Stimulated activated CD8-positive, alpha-beta memory T cell treated with anti-CD3 and anti-CD28 coated beads, Interleukin-15, amount 100 ng/mL, for 4 hours (primary cell): ENCODE data around the gene ATP10D.
"Not testable (repeated sequence)": the region's sequence is repeated elsewhere in the genome, so short reads cannot be mapped to it uniquely, and the experiment has no call there.

Experiments
- DNase-seq, 2 donors: peaks; one replicate each; pipeline ENCODE4 v3.0.0-alpha.2; 2020; ENCODE audit warnings: low read depth in 2 of 2

ATP10D gene

GRCh38 chr4:47535567-47536147, 50.6 kb downstream of the ATP10D start:
- DNase-seq, result no peak

DNA sequence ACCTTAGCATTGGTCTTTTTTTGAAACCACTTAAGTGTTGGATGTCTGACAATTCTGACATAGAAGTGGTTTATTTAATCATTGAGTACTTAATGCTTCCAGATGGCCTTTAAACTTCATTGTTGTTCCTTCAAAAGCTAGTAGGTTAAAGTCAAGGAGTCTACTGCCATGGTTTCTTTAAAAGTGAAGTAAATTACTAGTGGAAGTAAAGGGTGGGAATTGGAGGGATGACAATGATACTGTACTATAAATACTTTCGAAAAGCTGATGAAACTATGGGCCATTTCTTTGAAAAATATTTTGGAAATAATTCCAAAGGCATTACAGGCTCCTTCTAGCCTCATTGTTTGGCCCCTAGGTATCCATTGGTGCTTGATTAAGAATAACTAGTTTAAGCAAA, 51.9 kb downstream of the ATP10D start:
- no peak for DNase-seq

- DNase-seq, result no peak
These were observed 53.2 kb downstream of the ATP10D start for GRCh38 chr4:47538111-47538824.

DNA sequence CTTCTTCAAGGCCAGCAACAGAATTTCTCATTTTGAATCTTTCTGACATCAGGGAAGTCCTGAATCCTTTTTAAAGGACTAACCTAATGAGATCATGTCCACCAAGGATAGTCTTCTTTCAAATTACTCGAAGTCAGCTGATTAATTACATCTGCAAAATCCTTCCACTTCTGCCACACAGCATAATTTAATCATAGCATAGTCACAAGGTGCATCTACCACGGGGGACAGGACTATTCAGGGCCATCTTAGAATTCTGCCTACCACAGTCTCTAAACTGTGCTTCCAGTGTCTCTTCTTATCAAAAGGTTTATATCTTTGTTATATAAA, 53.7 kb downstream of the ATP10D start:
- DNase-seq, result no peak

- not testable (repeated sequence) for DNase-seq
These were observed 57.6 kb downstream of the ATP10D start for GRCh38 chr4:47542640-47543039.

DNA sequence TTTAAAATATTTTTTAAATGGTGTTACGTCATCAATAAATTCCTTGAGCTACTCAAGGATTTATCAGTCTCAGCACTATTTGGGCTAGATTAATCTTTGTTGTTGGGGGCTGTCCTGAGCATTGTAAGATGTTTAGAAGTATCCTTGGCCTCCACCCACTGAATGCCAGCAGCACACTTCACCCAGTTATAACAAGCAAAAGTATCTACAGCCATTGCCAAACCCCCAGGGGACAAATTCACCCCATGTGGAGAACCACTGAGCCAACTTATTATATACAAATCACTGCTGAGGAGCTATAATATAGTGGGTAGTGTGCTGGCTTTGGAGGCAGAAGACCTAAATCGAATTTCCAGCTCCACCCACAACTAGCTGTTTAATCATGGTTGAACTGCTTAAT, 58.3 kb downstream of the ATP10D start:
- DNase-seq, result no peak

GRCh38 chr4:47550357-47550756, 65.3 kb downstream of the ATP10D start:
- not testable (repeated sequence) for DNase-seq

DNA sequence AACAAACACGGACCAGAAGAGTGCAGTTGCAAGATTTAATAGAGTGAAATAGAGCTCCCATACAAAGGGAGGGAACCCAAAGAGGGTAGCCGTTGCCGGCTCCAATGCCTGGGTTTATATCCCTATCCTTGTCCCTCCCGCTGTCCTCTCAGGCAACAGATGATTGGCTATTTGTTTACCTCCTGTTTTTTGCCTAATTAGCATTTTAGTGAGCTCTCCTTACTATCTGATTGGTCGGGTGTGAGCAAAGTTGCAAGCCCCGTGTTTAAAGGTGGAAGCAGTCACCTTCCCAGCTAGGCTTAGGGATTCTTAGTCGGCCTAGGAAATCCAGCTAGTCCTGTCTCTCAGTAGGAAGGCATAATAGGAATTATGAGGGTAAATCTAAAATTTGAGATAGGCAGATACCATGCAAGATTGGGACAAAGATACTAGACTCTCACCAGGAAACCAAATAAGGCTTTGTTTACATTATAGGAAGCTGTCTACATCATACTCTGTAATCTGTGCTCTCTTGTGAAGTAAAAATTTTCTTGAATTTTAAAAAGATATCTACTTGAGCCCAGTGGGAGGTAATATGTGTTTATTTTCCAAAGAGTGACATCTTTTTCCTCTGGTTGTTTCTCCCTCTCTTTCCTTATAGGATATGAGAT, 65.9 kb downstream of the ATP10D start:
- DNase-seq, result no peak

DNA sequence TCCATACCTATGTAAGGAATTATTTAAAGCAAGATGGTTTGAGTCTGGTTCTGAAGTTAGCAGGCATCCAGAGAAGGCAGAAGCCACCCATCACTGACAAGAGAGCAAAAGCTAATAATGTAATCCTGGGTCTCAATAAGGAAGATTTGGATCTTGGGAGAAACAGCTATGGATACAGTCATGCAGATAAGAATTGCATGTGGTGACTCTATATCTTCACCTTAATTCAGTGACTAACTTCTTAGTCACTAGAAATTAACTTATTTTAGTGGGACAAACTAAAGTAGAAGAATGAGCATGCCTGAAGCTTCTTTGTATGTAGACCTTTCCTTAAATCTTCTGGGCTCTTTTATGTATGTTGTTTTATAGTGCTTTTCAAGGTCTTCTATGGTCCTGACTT, 66.6 kb downstream of the ATP10D start:
- no peak for DNase-seq

- DNase-seq, result no peak
These were observed 68.5 kb downstream of the ATP10D start for GRCh38 chr4:47553329-47554125.

- not testable (repeated sequence) for DNase-seq
These were observed 70.8 kb downstream of the ATP10D start for GRCh38 chr4:47555920-47556319.

DNA sequence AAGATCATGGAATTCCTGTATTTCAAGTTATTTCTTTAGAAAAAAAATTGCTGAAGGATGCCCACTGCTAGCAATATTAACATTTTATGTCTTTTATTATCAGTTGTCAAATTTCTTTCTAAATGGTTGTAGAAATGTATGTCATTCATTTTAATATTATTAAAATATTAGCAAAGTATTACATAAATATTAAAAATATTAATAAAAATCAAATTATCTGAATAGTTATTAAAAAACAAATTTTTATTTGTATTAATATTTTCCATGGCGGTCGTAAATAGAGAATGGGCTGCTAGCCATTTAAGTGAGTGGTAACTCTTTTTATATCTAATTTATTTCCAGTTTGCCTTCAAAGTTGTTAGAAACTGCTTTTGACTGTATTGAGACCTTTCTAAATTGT, 72.2 kb downstream of the ATP10D start:
- no peak for DNase-seq

DNA sequence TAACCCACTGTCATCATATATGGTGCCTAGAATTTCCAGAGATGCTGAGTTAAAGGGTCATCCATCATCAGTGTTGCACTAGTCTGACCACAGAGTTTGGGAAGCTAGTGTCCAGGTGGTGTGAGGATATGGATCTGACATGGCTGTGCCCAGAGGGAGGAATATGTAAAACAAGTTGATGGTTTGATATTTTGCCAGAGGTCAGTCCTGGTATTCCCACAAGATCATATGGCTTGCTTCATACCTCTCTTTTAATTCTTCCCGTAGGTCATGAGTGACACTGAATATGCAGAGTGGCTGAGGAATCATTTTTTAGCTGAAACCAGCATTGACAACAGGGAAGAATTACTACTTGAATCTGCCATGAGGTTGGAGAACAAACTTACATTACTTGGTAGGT, 75.6 kb downstream of the ATP10D start:
- DNase-seq, result no peak

GRCh38 chr4:47561331-47561730, 76.3 kb downstream of the ATP10D start:
- no peak for DNase-seq

- DNase-seq, result no peak
These were observed 77.2 kb downstream of the ATP10D start for GRCh38 chr4:47562297-47562696.

GRCh38 chr4:47566566-47566965, 81.5 kb downstream of the ATP10D start:
- no peak for DNase-seq

- DNase-seq, result no peak
These were observed 81.9 kb downstream of the ATP10D start for GRCh38 chr4:47566969-47567368.

- DNase-seq, result no peak
These were observed 82.4 kb downstream of the ATP10D start for GRCh38 chr4:47567511-47567910.

- DNase-seq, result no peak
These were observed 85.7 kb downstream of the ATP10D start for GRCh38 chr4:47570816-47571215.

DNA sequence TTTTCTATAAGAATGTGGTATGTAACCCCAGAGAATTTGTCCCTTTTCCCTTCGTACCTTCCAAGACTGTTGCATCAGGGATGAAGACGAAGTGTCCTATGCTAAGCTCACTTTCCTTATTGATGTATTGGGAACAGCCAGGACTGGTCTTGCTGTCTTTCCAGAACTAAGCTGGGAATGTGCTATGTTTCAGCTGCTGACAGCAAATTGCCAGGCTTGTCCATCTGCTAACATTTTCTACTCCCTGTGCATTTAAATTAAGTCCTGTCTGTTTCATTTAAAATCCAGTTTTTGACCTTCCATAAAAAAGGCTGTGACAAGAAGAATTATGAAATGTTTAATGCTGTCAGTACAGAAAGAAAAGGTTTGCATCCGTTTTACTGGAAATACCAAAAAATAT, 87.9 kb downstream of the ATP10D start:
- DNase-seq, result no peak

- DNase-seq, result no peak
These were observed 92.9 kb downstream of the ATP10D start for GRCh38 chr4:47577779-47578553.

DNA sequence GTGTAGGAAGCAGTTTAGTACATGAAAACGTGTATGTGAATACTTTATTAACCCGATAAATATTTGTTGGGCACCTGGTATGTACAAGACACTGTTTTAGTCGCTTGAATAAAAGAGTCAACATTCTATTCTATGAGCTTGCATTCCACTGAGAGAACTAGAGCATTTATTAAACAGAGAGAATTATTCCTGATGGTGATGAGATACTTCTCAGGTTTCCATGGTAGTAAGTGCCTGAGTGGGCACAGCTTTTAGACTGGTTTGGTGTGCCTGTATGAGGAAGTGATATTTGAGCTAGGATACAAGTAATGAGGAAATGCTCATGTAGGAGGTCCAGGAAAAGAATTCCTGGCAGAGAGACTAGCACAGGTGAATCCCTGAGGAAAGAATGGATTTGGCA, 94.2 kb downstream of the ATP10D start:
- DNase-seq, result no peak
